ENCODE results near the gene TEX44. TPM values are rescaled to one million over a fixed set of nuclear protein-coding genes. Genes with fewer than 3 reads are reported as not detected.

The TEX44 gene
- total RNA-seq, 2 experiments from 2014 or later = not detected

- Mint-ChIP-seq H3K27ac (no peak overlapping the region), H3K27me3 (no peaks in the 10 kb centered on the region), H3K36me3 (no peaks in the 10 kb centered on the region), H3K9me3 (no peaks in the 10 kb centered on the region), H3K4me1 (no peaks in the 10 kb centered on the region), H3K4me3 (no peak overlapping the region)
- no peak for DNase-seq
Measured at GRCh38 chr2:231633241-231633976, 40.7 kb downstream of the TEX44 start.

GRCh38 chr2:231634412-231634811, 41.7 kb downstream of the TEX44 start:
- Mint-ChIP-seq H3K27me3 (no peaks in the 10 kb centered on the region), H3K4me1 (no peaks in the 10 kb centered on the region), H3K36me3 (no peaks in the 10 kb centered on the region), H3K27ac (no peak overlapping the region), H3K4me3 (no peak overlapping the region), H3K9me3 (no peaks in the 10 kb centered on the region)
- DNase-seq = no peak

GRCh38 chr2:231634951-231635875, 42.5 kb downstream of the TEX44 start:
- Mint-ChIP-seq H3K27me3 (no peaks in the 10 kb centered on the region), H3K36me3 (no peaks in the 10 kb centered on the region), H3K9me3 (no peaks in the 10 kb centered on the region), H3K27ac (no peak overlapping the region), H3K4me3 (no peak overlapping the region), H3K4me1 (no peaks in the 10 kb centered on the region)
- DNase-seq = no peak

- Mint-ChIP-seq H3K4me1 (peaks cover 18% of the 10 kb centered on the region), H3K27ac (no peak overlapping the region), H3K36me3 (no peaks in the 10 kb centered on the region), H3K9me3 (no peaks in the 10 kb centered on the region), H3K27me3 (no peaks in the 10 kb centered on the region), H3K4me3 (no peak overlapping the region)
- DNase-seq = no peak
Measured at GRCh38 chr2:231640241-231640640, 47.6 kb downstream of the TEX44 start.

- Mint-ChIP-seq H3K27me3 (no peaks in the 10 kb centered on the region), H3K36me3 (no peaks in the 10 kb centered on the region), H3K27ac (no peak overlapping the region), H3K9me3 (no peaks in the 10 kb centered on the region), H3K4me3 (no peak overlapping the region), H3K4me1 (peaks cover 18% of the 10 kb centered on the region)
- no peak for DNase-seq
Measured at GRCh38 chr2:231640641-231641111, 48.0 kb downstream of the TEX44 start.

- Mint-ChIP-seq H3K36me3 (no peaks in the 10 kb centered on the region), H3K27me3 (no peaks in the 10 kb centered on the region), H3K27ac (peak overlapping the region; percentile 81), H3K4me1 (peaks cover 18% of the 10 kb centered on the region), H3K4me3 (peak overlapping the region; percentile 64), H3K9me3 (no peaks in the 10 kb centered on the region)
- peak; percentile 82 for DNase-seq
Measured at GRCh38 chr2:231642631-231643494, 50.2 kb downstream of the TEX44 start.

GRCh38 chr2:231643495-231643888, 50.8 kb downstream of the TEX44 start:
- no peaks in the 10 kb centered on the region for H3K27me3 Mint-ChIP-seq
- no peak for DNase-seq
- H3K4me3 Mint-ChIP-seq = no peak overlapping the region
- H3K4me1 Mint-ChIP-seq = peaks cover 18% of the 10 kb centered on the region
- no peaks in the 10 kb centered on the region for H3K36me3 Mint-ChIP-seq
- H3K9me3 Mint-ChIP-seq = no peaks in the 10 kb centered on the region
- H3K27ac Mint-ChIP-seq = peak overlapping the region; percentile 81

Other genes starting within 250 kb of the TEX44 start
- under 1 TPM; 0.14 to 0.25 TPM for gene B3GNT7, start 197.2 kb upstream of the TEX44 start, total RNA-seq
- gene NCL, start 128.4 kb upstream of the TEX44 start, total RNA-seq = 1,000 to 10,000 TPM; 2,049 to 2,118 TPM
- gene NMUR1, start 62.4 kb upstream of the TEX44 start, total RNA-seq = not detected
- 1,000 to 10,000 TPM; 2,595 to 2,627 TPM for gene PTMA, start 115.7 kb downstream of the TEX44 start, total RNA-seq
- gene PDE6D, start 188.4 kb downstream of the TEX44 start, total RNA-seq = 10 to 100 TPM; 23.6 to 26.4 TPM
- gene COPS7B, start 193.6 kb downstream of the TEX44 start, total RNA-seq = 10 to 100 TPM; 50.2 to 55.2 TPM

All from activated naive CD8-positive, alpha-beta T cell treated with anti-CD3 and anti-CD28 coated beads for 36 hours (primary cell).